HG02571 (cell line): ENCODE data around the gene JPH3.
"Not testable (repeated sequence)": the region's sequence is repeated elsewhere in the genome, so short reads cannot be mapped to it uniquely, and the experiment has no call there.

Experiments
- ATAC-seq: cut with Tn5 transposase; IDR thresholded peaks from one replicate; pipeline ENCODE4 v1.9.1; 2021; ENCODE audit warnings: mild to moderate bottlenecking, moderate library complexity; ENCODE audit not compliant: unreplicated experiment

JPH3 gene

DNA sequence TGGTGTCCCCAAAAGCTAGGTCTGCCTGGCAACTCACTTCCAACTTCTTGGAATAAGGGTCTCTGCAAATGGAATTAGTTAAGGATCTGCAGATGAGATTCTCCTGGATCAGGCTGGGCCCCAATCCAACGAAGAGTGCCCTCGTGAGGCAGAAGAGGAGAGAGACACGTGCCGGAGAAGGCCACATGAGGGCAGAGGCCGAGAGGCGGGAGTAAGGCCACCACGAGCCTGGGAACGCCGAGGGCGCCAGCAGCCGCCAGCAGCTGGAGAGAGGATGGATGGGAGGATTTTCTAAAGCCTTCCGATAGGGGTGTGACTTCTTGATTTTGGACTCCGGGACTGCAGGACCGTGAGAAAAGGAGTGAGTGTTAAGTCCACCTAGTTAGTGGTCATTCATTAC lies 76.3 kb downstream of the JPH3 start:
- ATAC-seq: no peak

DNA sequence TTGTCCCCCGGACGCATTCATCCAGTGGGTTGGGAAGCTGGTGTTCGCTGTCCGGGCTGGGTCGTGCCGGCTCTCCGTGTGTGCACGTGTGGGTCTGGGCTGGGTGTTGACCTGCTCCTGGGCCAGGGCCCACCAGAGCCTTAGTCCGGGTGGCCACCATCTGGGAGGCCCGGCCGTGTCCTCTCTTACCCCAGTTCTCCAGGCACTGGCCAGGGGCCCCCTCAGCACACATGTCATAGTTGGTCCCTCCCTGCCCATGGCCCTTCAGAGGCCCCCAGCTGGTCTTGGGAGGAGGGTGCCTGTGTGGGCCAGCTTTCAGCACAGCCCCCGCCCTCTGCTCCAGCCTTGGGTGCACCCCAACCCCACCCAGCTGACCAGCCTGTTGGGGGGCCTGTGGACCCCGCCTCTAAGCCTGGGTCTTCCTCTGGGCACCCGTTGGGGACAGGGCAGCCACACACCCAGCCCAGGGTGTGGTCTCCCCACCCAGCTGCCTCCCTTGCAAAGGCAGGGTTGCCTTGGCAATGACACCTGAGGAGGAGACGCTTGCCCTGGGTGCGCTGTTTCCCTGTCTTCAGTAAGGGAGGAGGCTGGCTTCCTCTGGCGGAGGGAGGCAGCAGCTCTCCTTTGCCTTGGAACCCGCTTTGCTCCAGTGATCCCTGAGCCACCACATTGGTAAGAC lies 77.4 kb downstream of the JPH3 start:
- ATAC-seq: no peak

DNA sequence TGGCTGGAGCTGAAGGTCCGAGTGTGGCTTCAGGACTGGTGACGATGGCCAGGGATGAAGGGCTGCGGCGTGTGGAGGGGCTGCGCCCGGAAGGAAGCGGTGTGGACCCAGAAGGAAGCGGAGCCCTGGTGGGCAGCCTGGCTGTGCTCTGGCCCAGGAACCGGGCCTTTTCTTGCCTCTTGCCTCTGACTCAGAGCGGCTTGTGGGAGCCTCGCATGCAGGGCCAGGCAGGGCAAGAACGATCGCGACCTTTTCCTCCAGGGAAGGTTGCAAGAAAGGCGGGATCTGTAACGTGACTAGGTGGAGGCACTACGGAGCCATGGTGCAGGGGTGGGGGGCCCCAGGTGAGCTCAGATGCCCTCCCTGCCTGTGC lies 78.0 kb downstream of the JPH3 start:
- ATAC-seq: no peak

DNA sequence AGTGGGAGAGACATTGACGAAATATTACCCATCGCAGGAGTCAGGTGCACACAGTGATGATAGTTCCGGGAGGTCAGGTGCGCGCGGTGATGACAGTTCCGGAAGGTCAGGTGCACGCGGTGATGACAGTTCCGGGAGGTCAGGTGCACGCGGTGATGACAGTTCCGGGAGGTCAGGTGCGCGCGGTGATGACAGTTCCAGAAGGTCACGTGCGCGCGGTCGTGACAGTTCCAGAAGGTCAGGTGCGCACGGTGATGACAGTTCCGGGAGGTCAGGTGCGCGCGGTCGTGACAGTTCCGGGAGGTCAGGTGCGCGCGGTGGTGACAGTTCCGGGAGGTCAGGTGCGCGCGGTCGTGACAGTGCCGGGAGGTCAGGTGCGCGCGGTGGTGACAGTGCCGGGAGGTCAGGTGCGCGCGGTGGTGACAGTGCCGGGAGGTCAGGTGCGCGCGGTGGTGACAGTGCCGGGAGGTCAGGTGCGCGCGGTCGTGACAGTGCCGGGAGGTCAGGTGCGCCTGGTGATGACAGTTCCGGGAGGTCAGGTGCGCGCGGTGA lies 78.8 kb downstream of the JPH3 start:
- not testable (repeated sequence) for ATAC-seq

DNA sequence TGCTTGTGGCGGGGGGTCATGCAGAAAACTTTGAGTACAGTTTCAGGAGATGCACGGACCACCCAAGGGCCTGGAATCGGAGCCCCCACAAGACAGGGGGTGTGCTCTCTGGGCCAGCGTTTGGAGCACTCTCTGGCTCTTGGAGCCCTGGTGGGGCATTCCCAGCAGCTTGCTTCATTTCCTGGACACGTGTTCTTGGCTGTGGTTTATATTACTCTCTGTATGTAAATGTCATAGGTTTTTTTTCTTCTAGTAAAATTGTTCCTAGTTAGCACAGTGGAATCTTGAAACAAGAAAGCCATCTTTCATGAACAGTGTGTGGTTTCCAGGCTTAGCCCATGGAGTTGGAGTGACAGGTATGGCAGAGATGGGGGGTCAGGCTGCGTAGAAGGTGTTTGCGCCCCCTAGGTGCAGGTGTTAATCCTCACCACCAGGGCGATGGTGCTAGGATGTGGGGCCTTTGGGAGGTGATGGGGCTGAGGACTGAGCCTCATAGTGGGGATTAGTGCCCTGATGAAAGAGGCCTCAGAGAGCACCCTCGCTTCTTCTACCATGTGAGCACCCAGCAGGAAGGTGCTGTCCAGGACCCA lies 79.8 kb downstream of the JPH3 start:
- no peak for ATAC-seq

DNA sequence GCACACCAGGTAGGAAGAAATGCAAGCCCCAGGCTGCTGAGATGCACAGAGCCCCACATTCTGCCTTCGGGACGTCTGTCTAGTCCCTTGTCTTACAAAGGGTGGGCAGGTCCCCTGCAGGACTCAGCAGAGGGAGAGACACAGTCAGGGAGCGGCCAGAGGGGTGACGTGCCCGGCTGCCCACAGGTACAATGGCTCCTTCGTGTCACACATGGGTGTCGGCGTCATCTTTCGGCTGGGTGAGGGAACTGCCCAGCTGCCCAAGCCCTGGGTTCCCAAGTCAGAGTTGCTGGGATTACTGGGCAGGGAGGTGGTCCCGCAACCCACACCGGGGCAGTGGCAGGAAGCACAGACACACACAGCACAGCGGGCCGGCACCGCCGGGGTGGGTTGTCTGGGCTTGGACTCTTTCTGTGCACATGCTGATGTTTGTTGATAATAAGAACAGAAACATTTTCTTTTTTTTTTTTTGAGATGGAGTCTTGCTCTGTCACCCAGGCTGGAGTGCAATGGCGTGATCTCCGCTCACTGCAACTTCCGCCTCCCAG lies 80.6 kb downstream of the JPH3 start:
- ATAC-seq: no peak

DNA sequence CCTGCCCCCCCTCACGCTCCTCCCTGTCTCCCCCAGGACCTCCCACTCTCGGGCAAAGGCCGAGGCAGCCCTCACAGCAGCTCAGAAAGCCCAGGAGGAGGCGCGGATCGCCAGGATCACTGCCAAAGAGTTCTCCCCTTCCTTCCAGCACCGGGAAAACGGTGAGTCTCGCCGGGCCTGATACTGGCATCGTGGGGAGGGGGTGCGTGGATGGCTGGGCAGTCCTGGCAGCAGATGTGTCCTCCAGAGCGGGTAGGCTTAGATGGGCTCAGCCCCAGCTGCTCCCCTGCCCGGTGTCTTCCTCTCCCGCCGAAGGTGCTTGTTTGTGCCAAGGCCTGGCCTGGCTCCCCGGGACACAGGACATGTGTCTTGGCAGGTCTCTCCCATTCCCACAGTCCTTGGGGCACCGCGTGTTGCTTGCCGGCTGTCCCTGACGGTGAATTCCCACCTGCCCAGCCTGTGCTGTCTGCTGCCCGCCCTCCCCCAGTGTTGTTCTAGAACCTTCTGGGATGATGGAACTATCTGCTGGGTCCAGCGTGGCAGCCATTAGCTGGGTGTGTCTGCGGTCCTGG lies 81.9 kb downstream of the JPH3 start:
- ATAC-seq: no peak

DNA sequence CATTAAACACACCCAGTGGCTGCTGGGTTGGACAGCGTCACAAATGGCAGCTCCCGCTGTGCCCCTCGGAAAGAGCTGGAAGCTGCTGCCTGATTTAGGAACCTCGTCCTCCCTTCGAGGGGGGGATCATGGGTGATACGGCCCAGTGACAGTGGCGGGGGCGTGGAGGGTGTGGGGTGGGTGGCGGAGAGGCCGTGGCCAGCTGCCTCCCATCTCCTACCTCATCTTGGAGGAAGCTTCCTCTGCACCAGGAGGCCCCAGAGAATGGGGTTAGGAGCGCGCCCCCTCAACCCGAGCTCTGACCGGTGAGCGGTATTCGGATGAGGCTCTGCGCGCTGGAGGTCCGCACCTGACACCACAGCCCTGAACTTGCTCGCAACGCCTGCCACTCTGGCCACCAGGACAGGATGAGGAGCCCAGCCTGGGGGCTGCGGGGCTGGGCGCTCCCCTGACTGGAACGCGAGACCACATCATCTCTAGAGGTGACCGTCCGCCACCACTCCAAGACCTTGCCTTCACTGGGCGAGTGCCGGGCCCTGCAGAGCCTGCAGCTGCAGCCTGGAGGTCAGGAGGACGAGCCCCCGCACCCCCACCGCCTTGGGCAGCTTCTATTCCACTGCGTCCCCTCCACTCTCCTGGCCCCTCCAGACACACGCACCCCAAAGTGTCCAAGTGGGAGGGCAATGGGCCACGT lies 82.5 kb downstream of the JPH3 start:
- ATAC-seq: no peak

DNA sequence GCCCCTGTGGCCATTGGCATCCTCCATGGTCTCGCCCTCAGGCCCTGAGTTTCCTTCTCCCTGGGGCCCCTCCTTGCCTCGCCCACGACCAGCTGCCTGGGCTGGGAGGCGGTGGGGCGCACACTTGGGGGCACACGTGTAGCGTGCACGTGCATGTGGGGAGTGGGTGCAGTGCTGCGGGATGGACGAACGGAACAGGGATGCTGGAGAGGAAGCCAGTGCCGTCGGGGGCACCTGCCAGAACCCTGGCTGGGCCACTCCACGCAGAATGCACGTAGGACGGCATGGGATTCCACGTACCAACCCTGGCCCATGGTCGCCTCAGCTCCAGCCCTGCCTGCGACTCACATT lies 83.1 kb downstream of the JPH3 start:
- ATAC-seq: no peak

DNA sequence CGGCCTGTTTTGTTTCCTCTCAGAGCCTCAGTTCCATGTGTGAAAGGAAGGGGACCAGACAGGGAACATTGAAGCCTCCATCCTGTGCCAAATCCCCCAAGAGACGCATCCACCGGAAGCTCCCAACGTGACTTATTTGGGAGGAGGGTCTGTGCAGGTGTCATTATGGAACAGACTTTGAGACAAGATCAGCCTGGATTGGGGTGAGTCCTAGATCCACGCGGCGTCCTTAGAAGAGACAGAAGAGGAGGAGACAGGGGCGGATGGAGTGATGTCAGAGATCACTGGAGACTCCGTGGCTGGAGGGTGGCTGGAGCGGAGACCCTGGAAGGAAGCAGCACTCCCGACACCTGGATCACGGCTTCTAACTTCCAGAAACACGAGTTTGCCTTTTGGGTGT lies 83.5 kb downstream of the JPH3 start:
- ATAC-seq: no peak

DNA sequence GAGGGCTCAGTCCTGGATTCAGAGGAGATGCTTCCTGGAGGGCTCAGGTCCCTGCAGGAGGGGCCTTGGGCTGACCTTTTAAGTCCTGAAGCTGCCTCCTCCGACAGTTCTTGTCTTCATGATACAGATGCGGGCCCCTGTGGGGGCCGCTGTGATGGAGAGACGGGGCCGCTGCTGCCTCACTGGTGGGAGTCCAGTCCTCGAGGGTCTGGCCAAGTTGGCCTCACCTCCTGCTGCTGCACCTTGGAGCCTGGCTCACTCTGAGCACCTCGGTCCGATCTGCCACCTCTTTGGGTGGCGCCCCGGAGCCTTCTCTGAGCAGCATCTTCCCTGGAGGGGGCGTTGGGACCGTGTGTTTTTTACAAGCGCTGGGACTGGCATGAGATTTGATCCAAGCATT lies 84.4 kb downstream of the JPH3 start:
- ATAC-seq: no peak

DNA sequence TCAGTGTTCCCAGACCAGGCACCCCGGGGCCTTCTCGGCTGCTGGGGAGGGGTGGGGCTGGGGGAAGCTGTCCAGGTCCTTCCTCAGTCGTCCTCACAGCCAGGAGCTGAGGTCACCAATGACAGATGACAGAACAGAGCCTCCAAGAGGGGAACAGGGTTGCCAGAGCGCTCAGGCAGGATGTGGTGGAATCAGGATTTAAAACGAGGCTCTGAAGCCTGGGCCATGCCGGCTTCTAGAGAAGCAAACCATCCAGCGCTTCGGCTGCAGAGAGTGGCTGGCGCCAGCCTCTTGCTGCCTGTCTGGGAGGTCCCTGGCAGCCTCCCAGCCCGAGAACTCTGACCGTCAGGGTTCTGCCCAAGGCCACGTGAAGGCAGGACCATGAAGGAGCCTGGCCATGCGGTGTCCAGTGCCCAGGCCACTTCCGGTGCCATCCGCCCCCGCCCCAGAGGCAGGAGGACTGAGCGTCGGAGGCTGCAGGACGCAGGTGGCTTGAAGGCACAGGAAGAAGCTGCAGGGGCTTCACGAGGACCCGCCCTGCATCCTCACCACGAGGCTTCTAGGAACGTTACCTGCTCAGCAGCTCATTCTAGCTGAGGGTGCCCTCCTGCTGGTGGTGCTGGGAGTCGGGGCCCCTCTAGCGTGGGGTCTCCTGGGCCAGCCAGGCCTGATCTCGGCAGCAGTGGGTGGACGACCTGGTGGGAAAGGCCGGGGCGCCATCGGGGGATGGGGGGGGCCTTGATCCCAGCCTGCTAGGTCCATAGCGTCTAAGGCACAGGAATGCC lies 85.0 kb downstream of the JPH3 start:
- no peak for ATAC-seq

DNA sequence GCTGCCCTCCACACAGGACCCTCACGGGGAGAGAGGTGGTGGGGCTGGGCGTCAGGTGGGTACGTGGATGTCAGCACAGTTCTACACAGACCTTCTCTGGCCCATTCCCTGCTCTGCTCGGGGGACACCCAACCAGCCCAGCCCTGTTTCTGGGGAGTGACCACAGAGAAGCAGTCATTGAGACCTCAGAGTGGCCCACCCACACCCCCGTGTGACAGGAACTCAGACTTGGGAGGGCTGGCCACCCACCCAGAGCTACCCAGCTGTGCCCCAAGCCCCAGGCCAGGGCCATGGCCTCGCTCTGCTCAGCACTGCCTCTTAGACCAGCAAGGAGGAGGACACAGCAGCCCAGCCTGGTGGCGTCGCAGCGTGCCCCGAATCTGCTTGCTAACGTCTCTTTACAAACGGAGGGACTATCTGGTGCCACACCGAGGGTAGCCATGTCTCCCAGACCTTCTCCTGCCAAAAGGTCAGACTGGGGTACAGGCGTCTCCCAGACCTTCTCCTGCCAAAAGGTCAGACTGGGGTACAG lies 85.8 kb downstream of the JPH3 start:
- no peak for ATAC-seq

DNA sequence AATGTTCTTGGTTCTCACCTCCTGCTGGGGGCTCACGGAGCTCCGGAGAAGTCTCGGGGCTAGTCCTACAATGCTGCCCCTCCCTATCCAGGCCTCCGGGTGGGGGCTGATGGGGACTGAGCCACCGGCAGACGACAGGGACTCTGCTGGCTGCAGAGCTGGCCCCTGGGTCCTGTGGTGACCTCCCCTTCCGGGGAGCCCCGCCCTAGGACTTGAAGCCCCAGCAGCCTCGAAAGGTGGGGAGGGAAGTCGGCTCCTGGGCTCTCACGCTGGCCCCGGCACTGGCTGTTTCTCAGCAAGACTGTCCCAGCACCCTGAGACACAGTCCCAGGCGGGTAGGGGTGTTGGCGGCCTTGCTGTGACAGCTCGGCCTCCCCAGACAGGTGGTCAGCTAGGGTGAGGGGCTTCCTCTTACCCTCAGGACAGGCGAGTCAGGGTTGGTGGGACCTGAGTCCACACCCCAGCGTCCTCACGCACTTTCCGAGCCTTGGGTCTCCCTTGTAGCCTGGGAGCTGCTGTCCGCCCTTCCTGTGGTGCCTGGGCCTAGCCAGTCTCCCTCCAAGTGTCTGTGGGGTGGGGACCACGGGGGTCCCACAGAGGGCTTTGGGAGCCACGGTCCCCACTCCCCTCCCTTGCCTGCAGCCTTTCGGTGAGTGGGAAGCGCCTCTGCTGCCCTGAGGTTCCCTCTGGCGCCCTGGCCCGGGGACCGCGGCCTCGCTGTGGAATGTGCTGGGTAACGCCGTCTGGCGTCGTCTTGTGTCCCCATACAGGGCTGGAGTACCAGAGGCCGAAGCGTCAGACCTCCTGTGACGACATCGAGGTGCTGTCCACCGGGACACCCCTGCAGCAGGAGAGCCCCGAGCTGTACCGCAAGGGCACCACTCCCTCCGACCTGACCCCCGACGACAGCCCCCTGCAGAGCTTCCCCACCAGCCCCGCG lies 86.8 kb downstream of the JPH3 start:
- ATAC-seq: no peak

DNA sequence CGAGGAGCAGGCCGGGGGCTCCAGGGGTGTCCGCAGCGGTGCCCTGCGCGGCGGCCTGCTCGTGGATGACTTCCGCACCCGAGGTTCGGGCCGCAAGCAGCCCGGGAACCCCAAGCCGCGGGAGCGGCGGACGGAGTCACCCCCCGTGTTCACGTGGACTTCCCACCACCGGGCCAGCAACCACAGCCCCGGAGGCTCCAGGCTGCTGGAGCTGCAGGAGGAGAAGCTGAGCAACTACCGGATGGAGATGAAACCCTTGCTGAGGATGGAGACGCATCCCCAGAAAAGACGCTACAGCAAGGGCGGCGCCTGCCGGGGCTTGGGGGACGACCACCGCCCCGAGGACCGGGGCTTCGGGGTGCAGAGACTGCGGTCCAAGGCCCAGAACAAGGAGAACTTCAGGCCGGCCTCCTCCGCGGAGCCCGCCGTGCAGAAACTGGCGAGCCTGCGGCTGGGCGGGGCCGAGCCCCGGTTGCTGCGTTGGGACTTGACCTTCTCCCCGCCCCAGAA lies 87.7 kb downstream of the JPH3 start:
- ATAC-seq: no peak

DNA sequence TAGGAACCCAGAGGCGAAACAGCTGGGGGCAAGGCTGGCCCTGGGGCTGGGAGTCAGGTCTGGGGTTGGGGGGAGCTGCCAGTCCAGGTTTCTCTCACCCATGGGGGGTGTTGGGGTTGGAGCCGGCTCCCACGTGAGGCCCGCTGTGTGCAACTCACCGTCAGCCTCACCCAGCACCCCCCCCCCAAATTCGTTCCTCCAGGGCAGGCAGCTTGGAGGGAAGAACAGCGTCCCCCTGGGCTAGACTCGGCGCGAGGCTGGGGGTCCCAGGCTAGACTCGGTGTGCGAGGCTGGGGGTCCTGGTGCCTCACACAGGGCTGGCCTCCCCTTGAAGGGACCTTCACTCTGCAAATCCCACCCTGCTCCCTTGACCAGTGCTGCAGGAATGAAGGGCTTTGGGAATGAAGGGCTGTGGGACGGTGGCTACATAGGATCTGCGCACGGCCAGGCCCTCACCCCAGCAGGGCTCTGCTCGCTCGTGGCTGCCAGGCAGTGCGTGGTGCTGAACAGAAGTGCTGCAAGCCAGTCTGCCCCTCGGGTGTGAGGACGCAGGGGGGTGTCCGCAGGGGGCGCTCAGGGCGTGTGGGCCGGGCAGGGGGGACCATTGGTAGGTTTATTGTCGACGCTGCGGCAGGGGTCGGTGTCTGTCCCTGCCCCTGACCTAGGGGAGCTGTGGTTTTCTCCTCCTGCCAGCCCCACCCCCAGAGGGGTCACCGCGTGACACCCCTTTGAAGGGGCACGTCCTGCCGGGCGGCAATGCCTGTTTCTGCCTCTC lies 88.8 kb downstream of the JPH3 start:
- ATAC-seq: no peak

DNA sequence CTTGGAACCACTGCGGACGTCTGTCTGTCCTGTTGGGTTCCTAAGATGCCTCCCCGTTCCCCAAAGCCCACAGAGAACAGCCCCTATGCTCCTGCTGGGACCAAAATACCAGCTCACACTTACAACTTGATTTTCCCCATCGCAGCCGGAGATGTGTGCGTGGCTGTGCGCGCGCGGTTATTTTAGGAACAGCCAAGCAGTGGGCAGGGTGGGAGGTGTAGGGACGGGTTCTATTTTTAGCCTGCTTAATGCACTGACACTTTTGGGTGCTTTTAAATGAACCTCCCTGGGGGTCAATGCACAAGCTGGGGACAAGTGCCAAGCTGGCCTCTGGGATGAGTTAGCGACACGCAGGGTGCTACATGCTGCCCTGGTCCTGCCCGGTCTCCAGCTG lies 89.4 kb downstream of the JPH3 start:
- no peak for ATAC-seq

DNA sequence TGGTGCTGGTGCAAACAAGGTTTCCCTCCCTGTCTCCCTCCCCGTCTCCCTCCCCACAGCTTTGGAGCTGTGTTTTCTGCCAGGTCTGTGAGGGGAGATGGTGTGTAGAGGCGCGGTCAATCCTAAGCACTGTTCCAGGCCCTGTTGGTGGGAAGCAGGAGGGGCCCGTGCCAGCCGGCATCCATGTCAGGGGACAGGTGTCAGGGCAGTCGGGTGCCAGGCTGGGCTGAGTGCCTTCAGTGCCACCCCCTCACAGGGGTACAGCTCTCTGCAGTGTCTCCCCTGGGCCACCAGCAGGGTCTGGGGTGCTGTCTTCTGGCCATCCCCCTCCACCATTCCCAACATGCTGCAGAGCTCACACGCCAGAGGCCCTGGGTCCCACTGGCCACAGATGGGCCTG lies 89.9 kb downstream of the JPH3 start:
- ATAC-seq: no peak

DNA sequence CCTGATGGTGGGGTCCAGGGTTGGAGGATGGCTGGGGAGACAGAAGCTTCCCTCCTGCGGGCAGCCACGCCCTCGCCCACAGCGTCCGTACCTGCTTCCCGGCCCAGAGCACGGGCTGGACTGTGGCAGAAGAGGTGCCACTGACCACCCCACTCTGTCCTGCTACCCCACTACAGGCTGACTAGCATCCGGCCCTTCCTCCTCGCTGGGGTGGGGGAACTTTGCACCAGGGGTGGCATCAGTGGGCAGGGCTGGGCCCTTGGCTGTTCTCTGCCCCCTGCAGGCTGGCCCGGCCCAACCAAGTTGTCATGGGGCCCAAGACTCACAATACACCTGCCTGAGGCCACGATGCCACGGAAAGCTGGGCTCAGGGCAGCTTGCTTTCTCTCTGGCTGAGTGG lies 90.4 kb downstream of the JPH3 start:
- no peak for ATAC-seq
